Measurements from ENCODE around the gene ZNF432. TPM values are rescaled to one million over a fixed set of nuclear protein-coding genes. Genes with fewer than 3 reads are reported as not detected.

The ZNF432 gene
- total and polyA plus RNA-seq, 2 of the 13 experiments (the other 11 are each of a cell fraction or from before 2014, with no cell fraction given): 4.1 to 8.7 TPM

DNA sequence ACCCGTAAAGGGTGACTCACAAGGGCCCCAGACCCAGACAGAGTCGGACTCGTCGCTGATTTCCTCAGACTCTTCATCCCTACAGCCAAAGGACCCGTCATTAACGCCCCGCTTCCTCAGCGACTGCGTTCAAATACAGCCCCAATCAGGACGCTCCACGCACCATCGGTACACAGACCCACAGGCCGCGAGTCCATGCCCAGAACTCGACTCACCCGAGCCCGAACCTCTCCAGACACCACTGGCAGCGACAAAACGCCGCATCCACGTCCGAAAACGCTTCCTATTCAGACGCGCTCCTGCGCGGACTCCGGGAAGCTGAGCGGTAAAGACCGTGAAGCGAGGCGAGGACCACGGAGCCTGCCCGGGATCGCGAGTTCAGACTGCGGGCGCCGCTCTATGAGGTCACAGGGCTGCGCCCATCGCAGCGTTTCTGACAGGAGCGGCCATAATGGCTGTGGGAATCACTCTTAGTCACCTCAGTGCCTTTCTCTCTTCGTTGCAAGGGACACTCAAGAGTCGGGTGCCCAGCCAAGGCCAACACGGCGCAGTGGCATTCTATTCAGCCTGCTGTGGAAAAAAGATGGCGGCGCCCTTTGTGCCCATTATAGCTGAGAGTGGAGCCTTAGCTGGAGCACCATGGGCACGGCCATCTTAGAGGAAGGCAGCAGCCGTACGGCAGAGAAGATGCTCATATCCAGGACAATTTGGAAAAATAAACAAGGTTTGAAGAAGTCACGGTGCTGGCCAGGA is 20.4 kb downstream of the ZNF432 start, which contains the start of gene ZNF614 (continued):
- TF ChIP-seq ZFAT (CRISPR knock-in tag; conservative IDR thresholded peaks at IDR 0.05): no peak
- TF ChIP-seq, protein P1, sequence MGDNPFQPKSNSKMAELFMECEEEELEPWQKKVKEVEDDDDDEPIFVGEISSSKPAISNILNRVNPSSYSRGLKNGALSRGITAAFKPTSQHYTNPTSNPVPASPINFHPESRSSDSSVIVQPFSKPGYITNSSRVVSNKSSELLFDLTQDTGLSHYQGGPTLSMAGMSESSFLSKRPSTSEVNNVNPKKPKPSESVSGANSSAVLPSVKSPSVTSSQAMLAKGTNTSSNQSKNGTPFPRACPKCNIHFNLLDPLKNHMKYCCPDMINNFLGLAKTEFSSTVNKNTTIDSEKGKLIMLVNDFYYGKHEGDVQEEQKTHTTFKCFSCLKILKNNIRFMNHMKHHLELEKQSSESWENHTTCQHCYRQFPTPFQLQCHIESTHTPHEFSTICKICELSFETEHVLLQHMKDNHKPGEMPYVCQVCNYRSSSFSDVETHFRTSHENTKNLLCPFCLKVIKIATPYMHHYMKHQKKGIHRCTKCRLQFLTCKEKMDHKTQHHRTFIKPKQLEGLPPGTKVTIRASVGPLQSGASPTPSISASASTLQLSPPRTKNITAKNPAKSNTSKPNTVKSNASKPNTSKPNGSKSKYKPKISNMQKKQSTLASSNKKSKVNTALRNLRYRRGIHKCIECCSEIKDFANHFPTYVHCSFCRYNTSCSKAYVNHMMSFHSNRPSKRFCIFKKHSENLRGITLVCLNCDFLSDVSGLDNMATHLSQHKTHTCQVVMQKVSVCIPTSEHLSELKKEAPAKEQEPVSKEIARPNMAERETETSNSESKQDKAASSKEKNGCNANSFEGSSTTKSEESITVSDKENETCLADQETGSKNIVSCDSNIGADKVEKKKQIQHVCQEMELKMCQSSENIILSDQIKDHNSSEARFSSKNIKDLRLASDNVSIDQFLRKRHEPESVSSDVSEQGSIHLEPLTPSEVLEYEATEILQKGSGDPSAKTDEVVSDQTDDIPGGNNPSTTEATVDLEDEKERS (CRISPR knock-in tag; IDR thresholded peaks at IDR 0.05): peak; percentile 92
- TF ChIP-seq ZNF558 (CRISPR knock-in tag; IDR thresholded peaks at IDR 0.05; ENCODE audit: borderline replicate concordance): no peak
- no peak for TF ChIP-seq SATB2 (CRISPR knock-in tag; IDR thresholded peaks at IDR 0.05)
- no peak for TF ChIP-seq DNMT3B (CRISPR knock-in tag; conservative IDR thresholded peaks at IDR 0.05)
- no peak for TF ChIP-seq HNF4G (IDR thresholded peaks at IDR 0.05; ENCODE audit: borderline replicate concordance, low read depth, low read length)
- no peak for TF ChIP-seq HNF4G (CRISPR knock-in tag; IDR thresholded peaks at IDR 0.05; ENCODE audit: borderline replicate concordance, low read depth)
- TF ChIP-seq, protein P2, sequence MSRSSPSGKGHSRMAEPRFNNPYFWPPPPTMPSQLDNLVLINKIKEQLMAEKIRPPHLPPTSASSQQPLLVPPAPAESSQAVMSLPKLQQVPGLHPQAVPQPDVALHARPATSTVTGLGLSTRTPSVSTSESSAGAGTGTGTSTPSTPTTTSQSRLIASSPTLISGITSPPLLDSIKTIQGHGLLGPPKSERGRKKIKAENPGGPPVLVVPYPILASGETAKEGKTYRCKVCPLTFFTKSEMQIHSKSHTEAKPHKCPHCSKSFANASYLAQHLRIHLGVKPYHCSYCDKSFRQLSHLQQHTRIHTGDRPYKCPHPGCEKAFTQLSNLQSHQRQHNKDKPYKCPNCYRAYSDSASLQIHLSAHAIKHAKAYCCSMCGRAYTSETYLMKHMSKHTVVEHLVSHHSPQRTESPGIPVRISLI (CRISPR knock-in tag; IDR thresholded peaks at IDR 0.05; ENCODE audit: borderline replicate concordance): peak; percentile 55; the same call in 1 of the 2 replicates
- TF ChIP-seq ZNF652 (CRISPR knock-in tag; IDR thresholded peaks at IDR 0.05; ENCODE audit: borderline replicate concordance, low read depth): no peak
- TF ChIP-seq, protein P3, sequence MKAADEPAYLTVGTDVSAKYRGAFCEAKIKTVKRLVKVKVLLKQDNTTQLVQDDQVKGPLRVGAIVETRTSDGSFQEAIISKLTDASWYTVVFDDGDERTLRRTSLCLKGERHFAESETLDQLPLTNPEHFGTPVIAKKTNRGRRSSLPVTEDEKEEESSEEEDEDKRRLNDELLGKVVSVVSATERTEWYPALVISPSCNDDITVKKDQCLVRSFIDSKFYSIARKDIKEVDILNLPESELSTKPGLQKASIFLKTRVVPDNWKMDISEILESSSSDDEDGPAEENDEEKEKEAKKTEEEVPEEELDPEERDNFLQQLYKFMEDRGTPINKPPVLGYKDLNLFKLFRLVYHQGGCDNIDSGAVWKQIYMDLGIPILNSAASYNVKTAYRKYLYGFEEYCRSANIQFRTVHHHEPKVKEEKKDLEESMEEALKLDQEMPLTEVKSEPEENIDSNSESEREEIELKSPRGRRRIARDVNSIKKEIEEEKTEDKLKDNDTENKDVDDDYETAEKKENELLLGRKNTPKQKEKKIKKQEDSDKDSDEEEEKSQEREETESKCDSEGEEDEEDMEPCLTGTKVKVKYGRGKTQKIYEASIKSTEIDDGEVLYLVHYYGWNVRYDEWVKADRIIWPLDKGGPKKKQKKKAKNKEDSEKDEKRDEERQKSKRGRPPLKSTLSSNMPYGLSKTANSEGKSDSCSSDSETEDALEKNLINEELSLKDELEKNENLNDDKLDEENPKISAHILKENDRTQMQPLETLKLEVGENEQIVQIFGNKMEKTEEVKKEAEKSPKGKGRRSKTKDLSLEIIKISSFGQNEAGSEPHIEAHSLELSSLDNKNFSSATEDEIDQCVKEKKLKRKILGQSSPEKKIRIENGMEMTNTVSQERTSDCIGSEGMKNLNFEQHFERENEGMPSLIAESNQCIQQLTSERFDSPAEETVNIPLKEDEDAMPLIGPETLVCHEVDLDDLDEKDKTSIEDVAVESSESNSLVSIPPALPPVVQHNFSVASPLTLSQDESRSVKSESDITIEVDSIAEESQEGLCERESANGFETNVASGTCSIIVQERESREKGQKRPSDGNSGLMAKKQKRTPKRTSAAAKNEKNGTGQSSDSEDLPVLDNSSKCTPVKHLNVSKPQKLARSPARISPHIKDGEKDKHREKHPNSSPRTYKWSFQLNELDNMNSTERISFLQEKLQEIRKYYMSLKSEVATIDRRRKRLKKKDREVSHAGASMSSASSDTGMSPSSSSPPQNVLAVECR (CRISPR knock-in tag; IDR thresholded peaks at IDR 0.05; ENCODE audit: borderline replicate concordance): peak; percentile 96
- no peak for TF ChIP-seq ZNF737 (CRISPR knock-in tag; IDR thresholded peaks at IDR 0.05; ENCODE audit: borderline replicate concordance)
- peak; percentile 22; the same call in 1 of the 2 replicates for TF ChIP-seq AHR (CRISPR knock-in tag; IDR thresholded peaks at IDR 0.05)
- no peak; the same call in 1 of the 2 replicates for TF ChIP-seq REL (CRISPR knock-in tag; conservative IDR thresholded peaks at IDR 0.05)
- no peak for TF ChIP-seq CBX1 (IDR thresholded peaks at IDR 0.05; ENCODE audit: low read depth)
- TF ChIP-seq CBFB (CRISPR knock-in tag; IDR thresholded peaks at IDR 0.05): 0 out of 2 replicates have a peak, but pooled peaks have one; percentile 58
- no peak for TF ChIP-seq NR1H2 (CRISPR knock-in tag; IDR thresholded peaks at IDR 0.05; ENCODE audit: borderline replicate concordance, low read depth)
